Measurements from ENCODE around the gene SMOC1. TPM values are rescaled to one million over a fixed set of nuclear protein-coding genes. Genes with fewer than 3 reads are reported as not detected.

SMOC1 gene
- total and polyA plus RNA-seq, 2 of the 8 experiments (the other 6 are each of a cell fraction or from before 2014, with no cell fraction given) = 1.6 to 2.4 TPM

DNA sequence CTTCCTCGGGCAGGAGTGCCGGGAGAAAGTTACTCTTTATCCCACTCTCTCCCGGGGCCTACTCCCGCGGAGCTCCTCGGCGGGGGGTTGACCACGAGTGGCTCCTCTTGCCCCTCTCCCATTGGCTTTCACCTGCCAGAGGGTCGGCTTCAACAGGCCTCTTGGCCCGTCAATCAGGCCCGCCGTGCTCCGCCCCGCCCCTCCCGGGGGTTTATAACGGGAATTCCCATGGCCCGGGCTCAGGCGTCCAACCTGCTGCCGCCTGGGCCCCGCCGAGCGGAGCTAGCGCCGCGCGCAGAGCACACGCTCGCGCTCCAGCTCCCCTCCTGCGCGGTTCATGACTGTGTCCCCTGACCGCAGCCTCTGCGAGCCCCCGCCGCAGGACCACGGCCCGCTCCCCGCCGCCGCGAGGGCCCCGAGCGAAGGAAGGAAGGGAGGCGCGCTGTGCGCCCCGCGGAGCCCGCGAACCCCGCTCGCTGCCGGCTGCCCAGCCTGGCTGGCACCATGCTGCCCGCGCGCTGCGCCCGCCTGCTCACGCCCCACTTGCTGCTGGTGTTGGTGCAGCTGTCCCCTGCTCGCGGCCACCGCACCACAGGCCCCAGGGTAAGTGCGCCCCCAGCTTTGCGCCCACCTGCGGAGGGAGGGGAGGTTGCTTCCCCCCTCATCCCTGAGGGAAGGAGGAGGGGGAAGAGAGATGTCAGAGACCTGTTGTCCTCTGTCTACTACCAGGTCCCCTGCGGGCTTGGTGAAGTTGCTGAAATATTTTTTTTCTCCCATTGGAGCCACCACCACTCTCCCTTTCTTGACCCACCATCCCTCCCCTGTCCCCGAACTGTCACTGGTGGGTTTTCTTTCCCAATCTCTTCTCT is at the start of gene SMOC1 (continued):
- TF ChIP-seq SIN3A (conservative IDR thresholded peaks at IDR 0.05 in 1 of 2, IDR thresholded peaks at IDR 0.05 in 1 of 2; ENCODE audit: low read depth in 1 of 2, low read length in 2 of 2) (no peak), SP1 (IDR thresholded peaks at IDR 0.05; ENCODE audit: low read depth, low read length) (peak; percentile 87; the same call in 1 of the 2 replicates), RNF2 (IDR thresholded peaks at IDR 0.05; ENCODE audit: borderline replicate concordance, low read depth, low read length, missing control alignments, poor library complexity, severe bottlenecking) (no peak), TAF7 (optimal IDR thresholded peaks at IDR 0.05; ENCODE audit: borderline replicate concordance, low read depth, low read length) (peak; percentile 37), EZH2 (IDR thresholded peaks at IDR 0.05; ENCODE audit: low read depth, low read length, severe bottlenecking) (peak; percentile 42), SRF (IDR thresholded peaks at IDR 0.05; ENCODE audit: low read depth, low read length) (no peak), HDAC2 (IDR thresholded peaks at IDR 0.05; ENCODE audit: borderline replicate concordance in 1 of 2, low read depth in 2 of 2, low read length in 2 of 2) (peak; percentile 73 to 83; a peak in 2 of 4 replicates), BACH1 (IDR thresholded peaks at IDR 0.05; ENCODE audit: low read length) (no peak; the same call in 1 of the 2 replicates), SP2 (IDR thresholded peaks at IDR 0.05; ENCODE audit: low read length) (peak; percentile 47), CHD1 (IDR thresholded peaks at IDR 0.05; ENCODE audit: low read depth, low read length) (no peak), SP4 (IDR thresholded peaks at IDR 0.05; ENCODE audit: low read length) (no peak), KDM4A (IDR thresholded peaks at IDR 0.05; ENCODE audit: low read depth, low read length, severe bottlenecking) (peak; percentile 99), TBP (IDR thresholded peaks at IDR 0.05; ENCODE audit: low read depth, low read length) (peak; percentile 77), TEAD4 (IDR thresholded peaks at IDR 0.05; ENCODE audit: low read depth, low read length) (no peak), HDAC6 (IDR thresholded peaks at IDR 0.05; ENCODE audit: low read depth, low read length) (no peak), POU5F1 (IDR thresholded peaks at IDR 0.05; ENCODE audit: low read depth, low read length) (no peak), CREB1 (IDR thresholded peaks at IDR 0.05) (no peak), SIX5 (IDR thresholded peaks at IDR 0.05; ENCODE audit: low read depth, low read length) (no peak)
- TF ChIP-seq, protein P1, sequence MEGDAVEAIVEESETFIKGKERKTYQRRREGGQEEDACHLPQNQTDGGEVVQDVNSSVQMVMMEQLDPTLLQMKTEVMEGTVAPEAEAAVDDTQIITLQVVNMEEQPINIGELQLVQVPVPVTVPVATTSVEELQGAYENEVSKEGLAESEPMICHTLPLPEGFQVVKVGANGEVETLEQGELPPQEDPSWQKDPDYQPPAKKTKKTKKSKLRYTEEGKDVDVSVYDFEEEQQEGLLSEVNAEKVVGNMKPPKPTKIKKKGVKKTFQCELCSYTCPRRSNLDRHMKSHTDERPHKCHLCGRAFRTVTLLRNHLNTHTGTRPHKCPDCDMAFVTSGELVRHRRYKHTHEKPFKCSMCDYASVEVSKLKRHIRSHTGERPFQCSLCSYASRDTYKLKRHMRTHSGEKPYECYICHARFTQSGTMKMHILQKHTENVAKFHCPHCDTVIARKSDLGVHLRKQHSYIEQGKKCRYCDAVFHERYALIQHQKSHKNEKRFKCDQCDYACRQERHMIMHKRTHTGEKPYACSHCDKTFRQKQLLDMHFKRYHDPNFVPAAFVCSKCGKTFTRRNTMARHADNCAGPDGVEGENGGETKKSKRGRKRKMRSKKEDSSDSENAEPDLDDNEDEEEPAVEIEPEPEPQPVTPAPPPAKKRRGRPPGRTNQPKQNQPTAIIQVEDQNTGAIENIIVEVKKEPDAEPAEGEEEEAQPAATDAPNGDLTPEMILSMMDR (IDR thresholded peaks at IDR 0.05; ENCODE audit: control extremely low read depth in 1 of 3, insufficient read depth in 1 of 3, low read depth in 1 of 3, low read length in 3 of 3) = no peak

All from H1 (cell line).